ENCODE measurements around the gene FHIT.

- no peak for TF ChIP-seq POLR2A (IDR thresholded peaks at IDR 0.05; ENCODE audit: low read length)
- no peak for TF ChIP-seq GATA1 (IDR thresholded peaks at IDR 0.05; ENCODE audit: low read depth, low read length)
Observed at GRCh38 chr3:61043156-61043555, 208.1 kb downstream of the FHIT start.

All from erythroblast (primary cell).